ENCODE measurements around the gene CABLES1. TPM values are rescaled to one million over a fixed set of nuclear protein-coding genes. Genes with fewer than 3 reads are reported as not detected.

Gene CABLES1
- total and polyA plus RNA-seq, 2 of the 4 experiments (the other 2 are of a cell fraction), result 4.7 to 5.7 TPM

DNA sequence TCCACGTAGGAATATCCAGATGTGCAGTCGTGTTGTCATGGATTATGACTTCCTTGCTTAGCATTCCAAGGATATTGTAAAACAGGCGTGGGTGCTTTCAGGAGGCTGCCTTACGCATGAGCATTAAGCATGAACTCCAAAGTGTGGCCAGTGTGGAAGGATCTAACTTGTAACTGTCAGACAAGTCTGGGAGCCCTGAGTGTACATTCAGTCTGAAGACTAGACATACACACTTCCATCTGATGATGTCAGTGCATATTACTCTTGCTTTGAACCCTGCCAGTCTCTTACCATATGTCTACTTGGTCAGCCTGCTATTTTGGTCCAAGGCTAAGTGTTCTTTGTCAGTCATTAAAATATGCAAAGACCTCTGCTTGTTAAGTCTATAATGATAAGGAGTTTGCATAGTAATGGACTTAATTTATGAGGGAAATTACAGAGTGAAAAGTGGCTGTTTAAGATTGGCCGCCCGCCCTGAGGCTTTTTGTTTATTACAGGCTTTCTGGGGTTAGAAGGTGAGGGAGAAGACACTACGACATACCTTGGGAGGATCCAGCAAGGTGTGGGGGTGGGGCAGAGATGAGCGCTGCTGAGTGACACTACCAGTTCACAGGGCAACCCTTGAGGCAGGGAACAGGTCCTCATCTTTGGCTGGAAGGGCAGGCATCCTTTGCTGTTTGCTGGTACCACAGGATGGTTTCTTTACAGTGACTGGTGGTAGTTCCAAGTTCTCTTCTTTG lies 48.3 kb downstream of the CABLES1 start (continued):
- TF ChIP-seq USF2 (IDR thresholded peaks at IDR 0.05; ENCODE audit: low read depth, low read length), result no peak
- no peak; the same call in 1 of the 2 replicates for TF ChIP-seq RAD21 (IDR thresholded peaks at IDR 0.05; ENCODE audit: low read length)

- Histone ChIP-seq H3K4me2 (ENCODE audit: low read depth, low read length) (no peak overlapping the region), H4K8ac (ENCODE audit: low read depth in 2 of 2, low read length in 2 of 2) (no peak overlapping the region), H3K23ac (ENCODE audit: low read depth, low read length) (no peak overlapping the region), H3K4me1 (ENCODE audit: control insufficient read depth, insufficient read depth, low read length) (peaks cover 15% of the 10 kb centered on the region), H4K20me1 (ENCODE audit: insufficient read depth, low read length) (peaks cover 34% of the 10 kb centered on the region), H2AK5ac (ENCODE audit: low read depth, low read length) (no peak overlapping the region), H3K4ac (ENCODE audit: low read depth, low read length) (peak overlapping the region; percentile 12; the same call in 1 of the 2 replicates), H2BK5ac (ENCODE audit: low read depth, low read length, poor library complexity, severe bottlenecking) (no peak overlapping the region), H3K36me3 (ENCODE audit: control insufficient read depth, insufficient read depth, low read length) (peaks cover 16% of the 10 kb centered on the region), H3K18ac (ENCODE audit: low read depth, low read length) (no peak overlapping the region), H2BK120ac (ENCODE audit: low read depth, low read length) (no peak overlapping the region), H3K79me1 (ENCODE audit: low read depth in 1 of 2, low read length in 2 of 2) (peaks cover 28 to 84% of the 10 kb centered on the region in 2 experiments; a peak in 3 of 4 replicates), H3K14ac (replicated peaks; ENCODE audit: low read depth, low read length) (no peak overlapping the region), H3K9me1 (ENCODE audit: insufficient read depth, low read length) (peaks cover 26% of the 10 kb centered on the region), H3K9ac (ENCODE audit: low read depth, low read length) (no peak overlapping the region), H3K56ac (ENCODE audit: extremely low read depth, insufficient read depth, low read length) (no peak overlapping the region), H4K91ac (ENCODE audit: insufficient read depth, low read depth, low read length) (no peak overlapping the region), H3K4me3 (ENCODE audit: insufficient read depth, low read depth, low read length) (no peak overlapping the region), H3K27me3 (ENCODE audit: control insufficient read depth, insufficient read depth, low read length) (no peaks in the 10 kb centered on the region), H2BK20ac (ENCODE audit: low read depth, low read length) (no peak overlapping the region), H2BK15ac (ENCODE audit: low read depth, low read length) (no peak overlapping the region), H3K9me3 (ENCODE audit: control insufficient read depth, insufficient read depth, low read length) (no peaks in the 10 kb centered on the region; the same call in 1 of the 2 replicates), H4K5ac (ENCODE audit: low read depth, low read length) (no peak overlapping the region), H3K27ac (ENCODE audit: insufficient read depth, low read length) (no peak overlapping the region), H2AK9ac (replicated peaks; ENCODE audit: low read depth, low read length, poor library complexity) (no peak overlapping the region), H2AFZ (replicated peaks; ENCODE audit: low read length, poor library complexity) (no peak overlapping the region)
- ChIA-PET CTCF (no interaction called here), POLR2A (ENCODE audit: unreplicated experiment) (no interaction called here)
- dilution Hi-C loops (cut with HindIII; ENCODE audit: low sequenced_read_pairs, unreplicated experiment) (no loop called here), intact Hi-C loops (cut with micrococcal nuclease) (loop anchor here (10.0 kb wide), 1 partner anchor 78 kb away; no protein-coding TSS in a partner anchor), in situ Hi-C loops (cut with MboI; ENCODE audit: low sequenced_read_pairs) (no loop called here)
- ATAC-seq (ENCODE audit: low read depth) (no peak), DNase-seq (no peak)
- no TSS peak for BruUV-seq (replicated peaks)
- WGBS, 2 experiments (ENCODE audit: extremely low coverage in 2 of 2, insufficient read length in 1 of 2), result 91% methylated on average over 1 of the region's 4 CpGs; no CpG with 5 or more reads in 1 of the 2 experiments
- TF ChIP-seq MAFK (IDR thresholded peaks at IDR 0.05; ENCODE audit: low read depth, low read length) (no peak), RFX5 (IDR thresholded peaks at IDR 0.05; ENCODE audit: low read depth, low read length) (no peak), CTCF (conservative IDR thresholded peaks at IDR 0.05; ENCODE audit: low read depth, low read length) (no peak), USF2 (IDR thresholded peaks at IDR 0.05; ENCODE audit: low read depth, low read length) (no peak), POLR2A (IDR thresholded peaks at IDR 0.05; ENCODE audit: low read depth, low read length) (no peak), BHLHE40 (IDR thresholded peaks at IDR 0.05; ENCODE audit: low read depth, low read length) (no peak), RAD21 (IDR thresholded peaks at IDR 0.05; ENCODE audit: low read length) (no peak), MAZ (IDR thresholded peaks at IDR 0.05; ENCODE audit: borderline replicate concordance, low read depth, low read length) (no peak), RCOR1 (IDR thresholded peaks at IDR 0.05; ENCODE audit: insufficient replicate concordance, low read length) (no peak), CEBPB (IDR thresholded peaks at IDR 0.05; ENCODE audit: low read depth, low read length) (no peak), CHD1 (IDR thresholded peaks at IDR 0.05; ENCODE audit: low read depth, low read length) (no peak)
Measured at GRCh38 chr18:23186781-23187180, 51.5 kb downstream of the CABLES1 start.
